Omental fat pad (tissue), 4 donors: ENCODE measurements around the gene SYT7. TPM values are rescaled to one million over a fixed set of nuclear protein-coding genes. Genes with fewer than 3 reads are reported as not detected.

ENCODE experiments used
- ATAC-seq: fragments of 150-250 bp; one replicate; pipeline ENCODE4 v1.9.1; 2016; ENCODE audit warnings: mild to moderate bottlenecking, moderate library complexity; ENCODE audit not compliant: low FRiP score
- DNase-seq: peaks from one replicate; pipeline ENCODE4 v3.0.0-alpha.2; 2019; ENCODE audit warnings: low spot score
- CTCF ChIP-seq, 3 donors: fragments of 450-650 bp; IDR thresholded peaks; one replicate each; pipeline ENCODE4 v1.5.1; 2016 to 2017; ENCODE audit warnings: antibody characterized with exemption in 3 of 3, mild to moderate bottlenecking in 3 of 3, moderate library complexity in 2 of 3
- total RNA-seq, 4 donors: library from RNA; depleted of rRNA; stranded (reverse); fragments of >200 nt; gene quantifications; one replicate each; pipeline ENCODE4 v1.1.0, GENCODE V29; 2016

SYT7 gene
- total RNA-seq, 4 donors from 2014 or later = 1.6 to 6.6 (median 4.4) TPM

- ATAC-seq (no peak), DNase-seq (no peak)
- TF ChIP-seq CTCF (IDR thresholded peaks at IDR 0.05) = no peak
Observed at GRCh38 chr11:61507012-61507768, 73.7 kb downstream of the SYT7 start.

GRCh38 chr11:61505640-61506155 is 75.2 kb downstream of the SYT7 start:
- DNase-seq (no peak), ATAC-seq (no peak)
- TF ChIP-seq CTCF (IDR thresholded peaks at IDR 0.05) = no peak

GRCh38 chr11:61505106-61505505 is 75.8 kb downstream of the SYT7 start:
- no peak for DNase-seq
- no peak for TF ChIP-seq CTCF (IDR thresholded peaks at IDR 0.05)
- ATAC-seq = no peak

GRCh38 chr11:61503135-61503770 is 77.6 kb downstream of the SYT7 start:
- TF ChIP-seq CTCF (IDR thresholded peaks at IDR 0.05) = no peak
- DNase-seq (no peak), ATAC-seq (no peak)

GRCh38 chr11:61502522-61502921 is 78.4 kb downstream of the SYT7 start:
- DNase-seq (no peak), ATAC-seq (no peak)
- TF ChIP-seq CTCF (IDR thresholded peaks at IDR 0.05) = no peak

- no peak for ATAC-seq
Observed at GRCh38 chr11:61499816-61500491, 80.9 kb downstream of the SYT7 start.

More at GRCh38 chr11:61499816-61500491, 80.9 kb downstream of the SYT7 start:
- no peak for TF ChIP-seq CTCF (IDR thresholded peaks at IDR 0.05)
- DNase-seq = no peak
